ENCODE data around the gene HSPA9. TPM values are rescaled to one million over a fixed set of nuclear protein-coding genes. Genes with fewer than 3 reads are reported as not detected.

HSPA9 gene
- polyA plus RNA-seq, 3 donors, result 315 to 352 (median 333) TPM

DNA sequence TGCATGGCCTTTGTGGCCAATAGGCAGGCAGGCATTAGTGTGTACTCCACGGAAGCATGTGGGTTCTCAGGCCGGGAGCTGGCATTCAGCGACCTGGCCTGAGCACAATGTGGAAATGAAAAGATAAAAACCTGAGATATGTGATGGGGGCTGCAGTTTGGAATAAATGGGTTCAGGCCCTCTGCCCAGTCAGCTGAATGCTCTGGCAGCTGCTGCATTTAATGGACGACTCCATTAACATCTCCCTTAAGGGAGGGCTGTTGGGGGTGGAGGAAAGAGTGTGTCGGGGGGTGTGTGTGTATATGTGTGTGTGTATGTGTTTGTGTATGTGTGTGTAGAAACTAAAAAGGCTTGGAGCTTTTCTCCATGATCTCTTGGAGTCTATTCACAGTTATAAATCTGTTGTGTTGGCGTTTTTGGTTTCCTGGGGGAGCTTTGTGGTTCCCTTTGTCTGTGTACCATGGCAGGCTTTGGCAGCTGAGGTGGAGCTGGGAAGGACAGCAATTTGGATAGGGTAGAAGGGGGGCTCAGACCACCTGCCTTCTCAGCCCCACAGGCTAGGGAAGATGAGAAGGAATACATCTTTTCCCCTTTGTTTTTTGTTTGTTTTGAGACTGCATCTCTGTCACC is 27.3 kb upstream of the HSPA9 start:
- no peak for DNase-seq (ENCODE audit: extremely low read depth in 1 of 11, low read depth in 9 of 11, low spot score in 4 of 11)

- no peak for DNase-seq (ENCODE audit: extremely low read depth in 1 of 11, low read depth in 9 of 11, low spot score in 4 of 11)
Measured at GRCh38 chr5:138601444-138601843, 26.2 kb upstream of the HSPA9 start.

DNA sequence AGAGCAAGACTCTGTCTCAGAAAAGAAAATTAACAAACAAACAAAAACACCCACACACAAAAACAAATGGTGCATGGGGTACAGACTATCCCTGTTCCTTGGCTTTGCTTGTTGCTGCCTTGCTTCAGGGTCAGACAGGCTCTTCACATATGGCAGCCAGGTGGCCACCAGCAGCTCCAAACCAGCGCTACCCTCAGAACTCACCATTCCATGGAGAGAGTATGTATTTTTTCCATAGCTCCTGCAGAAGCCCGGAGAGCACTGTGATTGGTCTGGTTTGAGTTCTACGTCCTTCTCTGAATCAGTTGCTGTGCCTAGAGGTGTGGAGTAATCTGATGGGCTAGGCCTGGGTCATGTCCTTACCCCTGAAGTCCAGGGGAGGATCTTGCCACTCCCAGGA is 25.2 kb upstream of the HSPA9 start:
- no peak for DNase-seq (ENCODE audit: extremely low read depth in 1 of 11, low read depth in 9 of 11, low spot score in 4 of 11)

- DNase-seq (ENCODE audit: extremely low read depth in 1 of 11, low read depth in 9 of 11, low spot score in 4 of 11), result no peak
Measured at GRCh38 chr5:138597661-138598400, 22.6 kb upstream of the HSPA9 start.

DNA sequence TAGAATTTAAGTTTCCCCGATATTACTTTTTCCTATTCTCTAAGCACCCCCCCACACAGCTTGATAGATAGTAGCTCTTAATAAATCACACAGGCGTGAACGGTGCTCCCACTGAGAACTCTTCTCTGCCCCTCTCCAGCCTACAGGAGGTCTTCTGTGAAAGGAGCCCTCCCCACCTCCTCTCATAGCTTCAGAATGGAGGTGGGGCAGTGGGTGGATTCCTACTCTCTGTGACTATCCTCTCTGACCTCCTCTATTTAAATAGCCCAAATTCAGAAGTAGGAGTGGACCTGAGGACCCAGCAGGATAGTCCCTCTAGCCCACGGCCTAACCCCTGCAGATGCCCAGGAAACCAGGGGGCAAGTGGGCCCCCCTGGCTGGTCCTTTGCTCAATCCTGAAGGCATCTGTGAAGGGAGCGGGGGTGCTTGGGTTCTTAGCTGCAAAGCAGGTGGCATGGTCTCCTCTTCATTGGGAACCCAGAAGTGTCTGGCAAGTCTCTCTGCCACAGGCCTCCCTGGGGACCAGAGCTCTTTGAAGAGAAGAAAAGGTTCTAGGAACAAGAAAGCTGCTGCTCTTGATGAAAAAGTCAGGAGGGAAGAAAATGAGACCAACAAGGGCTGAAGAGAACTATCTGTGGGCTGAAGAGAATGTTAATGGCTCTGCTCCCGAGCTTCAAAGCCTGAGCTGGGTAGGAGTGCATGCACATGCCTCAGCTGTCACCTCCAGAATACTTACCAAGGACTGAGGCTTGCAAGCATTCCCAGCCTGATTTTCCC is 21.1 kb upstream of the HSPA9 start:
- no peak for DNase-seq (ENCODE audit: extremely low read depth in 1 of 11, low read depth in 9 of 11, low spot score in 4 of 11)

GRCh38 chr5:138595180-138595795 is 20.1 kb upstream of the HSPA9 start:
- DNase-seq (ENCODE audit: extremely low read depth in 1 of 11, low read depth in 9 of 11, low spot score in 4 of 11), result no peak

- DNase-seq (ENCODE audit: extremely low read depth in 1 of 11, low read depth in 9 of 11, low spot score in 4 of 11), result no peak
Measured at GRCh38 chr5:138594305-138595058, 19.3 kb upstream of the HSPA9 start.

DNA sequence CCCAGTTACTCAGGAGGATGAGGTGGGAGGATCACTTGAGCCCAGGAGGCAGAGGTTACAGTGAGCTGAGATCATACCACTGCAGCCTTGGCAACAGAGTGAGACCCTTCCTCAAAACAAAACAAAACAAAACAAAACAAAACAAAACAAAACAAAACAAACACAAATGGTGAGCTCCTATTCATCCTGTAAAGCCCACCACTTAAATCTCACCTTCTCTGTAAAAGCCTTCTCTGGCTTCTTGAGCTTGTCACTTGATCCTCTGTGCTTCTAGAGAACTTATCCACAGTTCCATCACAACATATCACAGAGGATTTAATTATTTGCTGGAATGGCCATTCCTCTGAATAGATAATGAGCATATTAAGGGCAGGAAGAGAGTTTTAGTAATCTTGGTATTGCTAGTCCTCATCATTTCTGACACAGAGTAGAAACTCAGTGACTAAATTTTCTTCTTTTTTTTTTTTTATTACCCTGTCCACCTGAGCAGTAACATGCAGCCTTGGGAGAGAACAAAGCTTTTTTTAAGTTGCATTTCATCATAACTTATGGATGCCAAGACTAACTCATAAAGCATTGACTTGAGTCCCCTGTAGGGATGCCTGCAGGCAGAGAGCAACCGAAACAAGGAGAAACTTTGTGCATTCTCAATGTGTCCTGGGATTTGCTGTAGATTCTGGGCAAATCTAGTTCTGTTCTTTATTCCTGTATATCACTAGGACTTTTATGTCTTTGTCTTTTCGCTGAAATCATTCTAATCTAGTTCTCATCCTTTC is 13.0 kb upstream of the HSPA9 start:
- no peak for DNase-seq (ENCODE audit: extremely low read depth in 1 of 11, low read depth in 9 of 11, low spot score in 4 of 11)

- DNase-seq (ENCODE audit: extremely low read depth in 1 of 11, low read depth in 9 of 11, low spot score in 4 of 11), result no peak
Measured at GRCh38 chr5:138585157-138585556, 10.0 kb upstream of the HSPA9 start.

GRCh38 chr5:138583984-138584637 is 8.9 kb upstream of the HSPA9 start:
- DNase-seq (ENCODE audit: extremely low read depth in 1 of 11, low read depth in 9 of 11, low spot score in 4 of 11), result no peak

GRCh38 chr5:138582959-138583358 is 7.8 kb upstream of the HSPA9 start:
- no peak for DNase-seq (ENCODE audit: extremely low read depth in 1 of 11, low read depth in 9 of 11, low spot score in 4 of 11)

DNA sequence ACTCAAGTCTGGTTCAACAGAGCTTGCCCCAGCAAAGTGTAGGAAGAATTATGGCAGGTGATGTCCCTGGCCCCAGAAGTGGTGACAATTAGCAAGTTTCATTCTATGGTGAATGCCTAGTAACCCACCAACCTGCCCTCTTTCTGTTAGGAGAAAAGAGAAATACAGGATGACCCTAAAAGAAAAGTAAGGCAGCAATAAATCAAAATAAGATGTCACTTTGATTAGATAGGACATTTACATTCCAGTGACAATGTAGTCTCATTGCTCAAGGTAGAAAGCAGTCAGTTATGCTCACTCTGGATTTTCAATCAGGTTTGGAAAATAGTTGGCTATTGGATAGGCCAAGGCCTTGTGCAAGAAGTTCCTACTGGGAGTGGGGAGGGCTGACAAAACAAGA is 5.6 kb upstream of the HSPA9 start:
- DNase-seq (ENCODE audit: extremely low read depth in 1 of 11, low read depth in 9 of 11, low spot score in 4 of 11), result no peak

- no peak for DNase-seq (ENCODE audit: extremely low read depth in 1 of 11, low read depth in 9 of 11, low spot score in 4 of 11)
Measured at GRCh38 chr5:138580001-138580400, 4.8 kb upstream of the HSPA9 start.

DNA sequence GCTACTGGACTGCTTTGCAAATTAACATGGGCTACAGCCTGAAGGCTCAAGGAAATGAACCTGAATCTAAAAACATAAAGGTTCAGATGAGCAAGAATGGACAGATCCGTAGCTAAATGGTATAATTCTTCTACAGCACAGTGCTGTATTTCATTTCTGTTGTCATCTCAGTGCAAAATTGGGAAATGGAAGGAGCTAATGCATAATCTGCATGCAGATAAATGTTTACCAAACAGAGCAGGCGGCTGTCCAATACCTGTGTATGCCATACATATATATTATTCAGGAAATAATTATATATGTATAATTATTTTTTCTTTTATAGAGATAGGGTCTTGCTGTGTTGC is 4.3 kb upstream of the HSPA9 start:
- DNase-seq (ENCODE audit: extremely low read depth in 1 of 11, low read depth in 9 of 11, low spot score in 4 of 11), result no peak

GRCh38 chr5:138577452-138577851 is 2.3 kb upstream of the HSPA9 start:
- no peak for DNase-seq (ENCODE audit: extremely low read depth in 1 of 11, low read depth in 9 of 11, low spot score in 4 of 11)

GRCh38 chr5:138574744-138575193 is 432 bp downstream of the HSPA9 start:
- peak in 2 of 11 donors; percentile 29 to 31 for DNase-seq (ENCODE audit: extremely low read depth in 1 of 11, low read depth in 9 of 11, low spot score in 4 of 11)

DNA sequence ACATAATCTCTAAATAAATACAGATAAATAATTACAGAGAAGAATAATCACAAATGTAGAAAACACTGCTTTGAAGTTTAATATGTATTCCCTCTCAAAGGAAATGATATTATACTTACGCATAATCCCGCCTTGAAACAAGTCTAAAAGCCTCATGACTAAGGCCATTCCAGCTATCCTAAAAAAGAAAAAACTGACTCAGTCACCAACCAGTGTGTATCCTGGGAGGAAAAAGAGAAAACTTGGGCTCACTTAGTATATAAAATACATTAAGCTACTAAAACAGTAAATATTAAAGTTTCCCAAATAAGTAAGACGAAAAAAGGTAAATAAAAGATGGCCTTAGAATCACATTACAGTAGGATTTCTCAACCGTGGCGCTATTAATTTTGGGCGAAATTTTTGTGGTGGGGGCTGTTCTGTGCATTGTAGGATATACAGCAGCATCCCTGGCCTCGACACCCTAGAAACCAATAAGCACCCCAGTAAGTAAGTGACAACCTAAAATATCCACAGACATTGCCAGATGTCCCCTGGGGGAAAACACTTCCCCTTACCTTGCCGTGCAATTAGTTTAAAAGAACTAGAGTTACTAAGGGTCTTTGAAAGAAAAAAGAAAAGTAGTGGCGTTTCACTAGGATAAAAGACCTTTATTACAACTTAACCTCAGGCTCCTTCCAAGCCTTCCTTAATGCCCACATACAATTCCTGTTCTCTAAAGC is 1.1 kb downstream of the HSPA9 start:
- no peak for DNase-seq (ENCODE audit: extremely low read depth in 1 of 11, low read depth in 9 of 11, low spot score in 4 of 11)

All from renal cortex interstitium (tissue), 11 donors.